ENCODE results near the gene ABTB1. TPM values are rescaled to one million over a fixed set of nuclear protein-coding genes. Genes with fewer than 3 reads are reported as not detected.

The ABTB1 gene
- total RNA-seq, 6 donors from 2014 or later, result 28.0 to 262 (median 65.8) TPM

DNA sequence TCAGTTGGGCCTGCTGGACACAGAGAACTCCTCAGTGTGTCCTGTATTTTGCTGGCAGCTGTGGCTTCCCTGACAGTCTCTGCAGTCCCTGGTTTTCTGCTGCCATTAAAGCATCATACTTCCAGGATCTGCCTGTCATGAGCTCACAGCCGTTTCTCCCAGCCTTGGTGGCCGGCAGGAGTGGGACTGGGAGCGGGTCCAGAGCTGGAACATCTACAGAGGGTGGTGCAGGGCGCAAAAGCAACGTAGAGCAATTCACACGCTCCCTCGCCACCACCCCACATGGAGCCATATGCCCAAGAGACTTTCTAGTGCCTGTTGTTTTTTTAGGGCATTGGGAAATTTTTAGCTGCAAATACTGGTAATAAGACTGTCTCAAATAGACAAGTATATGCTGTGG lies 33.6 kb downstream of the ABTB1 start:
- no peak overlapping the region for H3K4me3 ChIP-seq
- ATAC-seq (ENCODE audit: low FRiP score in 2 of 2), result no peak
- peak overlapping the region in 1 of 4 donors; percentile 19 for H3K27ac ChIP-seq
- no peak for TF ChIP-seq POLR2A (IDR thresholded peaks at IDR 0.05)
- TF ChIP-seq POLR2AphosphoS5 (IDR thresholded peaks at IDR 0.05), result no peak
- no peak for TF ChIP-seq EP300 (IDR thresholded peaks at IDR 0.05)
- TF ChIP-seq, protein P1, sequence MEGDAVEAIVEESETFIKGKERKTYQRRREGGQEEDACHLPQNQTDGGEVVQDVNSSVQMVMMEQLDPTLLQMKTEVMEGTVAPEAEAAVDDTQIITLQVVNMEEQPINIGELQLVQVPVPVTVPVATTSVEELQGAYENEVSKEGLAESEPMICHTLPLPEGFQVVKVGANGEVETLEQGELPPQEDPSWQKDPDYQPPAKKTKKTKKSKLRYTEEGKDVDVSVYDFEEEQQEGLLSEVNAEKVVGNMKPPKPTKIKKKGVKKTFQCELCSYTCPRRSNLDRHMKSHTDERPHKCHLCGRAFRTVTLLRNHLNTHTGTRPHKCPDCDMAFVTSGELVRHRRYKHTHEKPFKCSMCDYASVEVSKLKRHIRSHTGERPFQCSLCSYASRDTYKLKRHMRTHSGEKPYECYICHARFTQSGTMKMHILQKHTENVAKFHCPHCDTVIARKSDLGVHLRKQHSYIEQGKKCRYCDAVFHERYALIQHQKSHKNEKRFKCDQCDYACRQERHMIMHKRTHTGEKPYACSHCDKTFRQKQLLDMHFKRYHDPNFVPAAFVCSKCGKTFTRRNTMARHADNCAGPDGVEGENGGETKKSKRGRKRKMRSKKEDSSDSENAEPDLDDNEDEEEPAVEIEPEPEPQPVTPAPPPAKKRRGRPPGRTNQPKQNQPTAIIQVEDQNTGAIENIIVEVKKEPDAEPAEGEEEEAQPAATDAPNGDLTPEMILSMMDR (IDR thresholded peaks at IDR 0.05), result no peak
- no peaks in the 10 kb centered on the region for H3K9me3 ChIP-seq
- peaks cover 0 to 4% (median 2%) of the 10 kb centered on the region in 4 donors for H3K36me3 ChIP-seq
- peaks cover 0 to 27% (median 9%) of the 10 kb centered on the region in 4 donors for H3K4me1 ChIP-seq
- no peaks in the 10 kb centered on the region for H3K27me3 ChIP-seq
- WGBS, 2 donors, result 77 to 82% methylated on average over 7 of the region's 7 CpGs
- peak in 1 of 2 donors; percentile 17 for DNase-seq

DNA sequence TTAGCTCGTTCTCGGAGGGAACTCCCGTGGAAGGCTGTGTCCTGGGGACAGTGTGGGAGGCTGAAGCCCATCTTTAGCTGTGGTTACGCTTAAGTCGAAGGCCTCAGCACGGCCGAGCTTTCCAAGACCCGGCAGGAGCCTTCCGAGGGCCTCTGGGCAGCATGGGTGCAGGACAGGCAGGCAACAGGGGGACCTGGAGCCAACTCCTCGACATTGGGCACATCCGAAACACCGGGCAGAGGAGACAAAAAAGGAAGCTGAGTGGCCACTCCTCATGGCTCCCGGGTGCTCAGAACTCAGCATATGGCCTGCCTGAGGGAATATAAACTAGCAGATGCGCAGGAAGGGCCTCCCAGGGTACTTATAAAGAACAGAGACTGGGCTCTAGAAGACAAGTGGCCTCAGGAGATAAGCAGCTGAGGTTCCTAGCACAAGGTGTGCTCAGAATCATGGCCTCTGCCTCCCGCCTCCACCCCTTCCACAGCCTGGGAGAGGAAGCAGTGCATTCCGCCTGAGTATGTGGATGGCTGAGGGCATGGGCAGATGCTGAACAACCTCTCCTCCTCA lies 34.1 kb downstream of the ABTB1 start:
- 85 to 92% methylated on average over 9 to 16 of the region's 16 CpGs for WGBS, 2 donors
- H3K36me3 ChIP-seq, result peaks cover 0 to 4% (median 2%) of the 10 kb centered on the region in 4 donors
- no peaks in the 10 kb centered on the region for H3K27me3 ChIP-seq
- H3K27ac ChIP-seq, result peak overlapping the region in 2 of 4 donors; percentile 13 to 19
- no peak overlapping the region for H3K4me3 ChIP-seq
- H3K9me3 ChIP-seq, result no peaks in the 10 kb centered on the region
- ATAC-seq (ENCODE audit: low FRiP score in 2 of 2) (no peak), DNase-seq (peak in 1 of 2 donors; percentile 19)
- H3K4me1 ChIP-seq, result peaks cover 0 to 21% (median 5%) of the 10 kb centered on the region in 4 donors
- TF ChIP-seq EP300 (IDR thresholded peaks at IDR 0.05) (no peak), POLR2AphosphoS5 (IDR thresholded peaks at IDR 0.05) (no peak), POLR2A (IDR thresholded peaks at IDR 0.05) (no peak)
- TF ChIP-seq, protein P1 (IDR thresholded peaks at IDR 0.05), result no peak

DNA sequence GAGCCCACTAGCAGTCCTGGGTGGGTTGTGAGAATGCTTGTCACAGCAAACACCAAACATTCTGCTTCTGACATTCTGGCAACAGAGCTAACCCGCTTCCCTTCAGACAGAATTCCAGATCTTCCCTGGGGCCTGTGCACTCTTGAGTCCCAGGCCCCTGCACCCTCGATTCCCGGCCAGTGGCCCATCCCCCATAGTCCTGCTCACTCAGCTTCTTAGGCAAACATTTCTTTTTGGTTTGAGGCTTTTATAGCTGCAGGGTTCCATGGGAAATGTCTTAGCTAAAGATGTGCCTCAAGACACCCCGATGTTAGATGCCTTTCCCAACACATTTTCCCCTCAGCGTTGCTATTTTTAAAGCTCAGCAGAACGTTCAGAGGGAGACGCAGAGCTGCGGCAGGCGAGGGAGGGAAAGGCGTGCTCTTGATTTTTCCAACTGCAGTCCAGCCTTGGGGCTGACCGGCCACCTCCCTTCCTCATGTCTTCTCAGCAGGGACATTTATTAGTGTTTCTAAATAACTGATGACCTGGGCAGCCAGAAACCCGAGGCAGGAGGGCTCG lies 35.2 kb downstream of the ABTB1 start:
- Histone ChIP-seq H3K9me3 (no peaks in the 10 kb centered on the region), H3K36me3 (peaks cover 0 to 4% (median 2%) of the 10 kb centered on the region in 4 donors), H3K4me1 (peaks cover 0 to 15% (median 6%) of the 10 kb centered on the region in 4 donors), H3K4me3 (no peak overlapping the region), H3K27ac (peak overlapping the region in 1 of 4 donors; percentile 37), H3K27me3 (no peaks in the 10 kb centered on the region)
- peak in 1 of 2 donors; percentile 13 for DNase-seq
- ATAC-seq (ENCODE audit: low FRiP score in 2 of 2), result no peak
- 53 to 60% methylated on average over 13 of the region's 13 CpGs for WGBS, 2 donors
- TF ChIP-seq EP300 (IDR thresholded peaks at IDR 0.05), result no peak
- TF ChIP-seq POLR2A (IDR thresholded peaks at IDR 0.05), result no peak
- no peak for TF ChIP-seq POLR2AphosphoS5 (IDR thresholded peaks at IDR 0.05)
- TF ChIP-seq, protein P1 (IDR thresholded peaks at IDR 0.05), result no peak

DNA sequence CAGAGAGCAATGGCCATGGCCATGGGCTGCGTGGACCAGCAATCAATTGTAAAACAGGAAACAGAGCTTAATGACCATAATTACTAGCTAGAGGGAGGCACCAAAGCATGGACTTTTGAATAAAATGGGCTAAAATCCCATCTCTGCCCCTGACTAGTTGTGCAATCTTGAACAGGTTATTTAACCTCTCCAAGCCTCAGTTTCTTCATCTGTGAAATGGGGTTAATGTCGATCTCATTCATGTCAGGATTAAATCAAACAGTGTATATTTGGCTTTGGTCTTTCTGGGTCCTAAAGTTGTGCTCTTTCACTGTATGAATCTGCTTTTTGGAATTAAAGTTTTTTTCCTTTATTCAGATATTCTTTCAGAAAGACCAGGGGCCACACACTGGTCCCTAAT lies 36.1 kb downstream of the ABTB1 start:
- 62 to 74% methylated on average over 2 of the region's 2 CpGs for WGBS, 2 donors
- peaks cover 0 to 4% (median 2%) of the 10 kb centered on the region in 4 donors for H3K36me3 ChIP-seq
- H3K4me1 ChIP-seq, result peaks cover 7 to 21% (median 13%) of the 10 kb centered on the region in 4 donors
- no peaks in the 10 kb centered on the region for H3K27me3 ChIP-seq
- no peak for ATAC-seq (ENCODE audit: low FRiP score in 2 of 2)
- H3K27ac ChIP-seq, result no peak overlapping the region
- no peak overlapping the region for H3K4me3 ChIP-seq
- DNase-seq, result no peak
- no peaks in the 10 kb centered on the region for H3K9me3 ChIP-seq
- no peak for TF ChIP-seq POLR2AphosphoS5 (IDR thresholded peaks at IDR 0.05)
- TF ChIP-seq, protein P1 (IDR thresholded peaks at IDR 0.05), result no peak
- no peak for TF ChIP-seq POLR2A (IDR thresholded peaks at IDR 0.05)
- TF ChIP-seq EP300 (IDR thresholded peaks at IDR 0.05), result no peak
